GM19043 (cell line): Measurements from ENCODE around the gene PJA2.

Experiments
- ATAC-seq: cut with Tn5 transposase; IDR thresholded peaks from one replicate; pipeline ENCODE4 v1.9.1; 2021; ENCODE audit warnings: low read depth; ENCODE audit not compliant: unreplicated experiment

Gene PJA2

GRCh38 chr5:109408991-109409843, 557 bp downstream of the PJA2 start:
- ATAC-seq = peak; percentile 26

- no peak for ATAC-seq
Measured at GRCh38 chr5:109407913-109408312, 1.9 kb downstream of the PJA2 start.

GRCh38 chr5:109406719-109407118, 3.1 kb downstream of the PJA2 start:
- ATAC-seq = no peak

DNA sequence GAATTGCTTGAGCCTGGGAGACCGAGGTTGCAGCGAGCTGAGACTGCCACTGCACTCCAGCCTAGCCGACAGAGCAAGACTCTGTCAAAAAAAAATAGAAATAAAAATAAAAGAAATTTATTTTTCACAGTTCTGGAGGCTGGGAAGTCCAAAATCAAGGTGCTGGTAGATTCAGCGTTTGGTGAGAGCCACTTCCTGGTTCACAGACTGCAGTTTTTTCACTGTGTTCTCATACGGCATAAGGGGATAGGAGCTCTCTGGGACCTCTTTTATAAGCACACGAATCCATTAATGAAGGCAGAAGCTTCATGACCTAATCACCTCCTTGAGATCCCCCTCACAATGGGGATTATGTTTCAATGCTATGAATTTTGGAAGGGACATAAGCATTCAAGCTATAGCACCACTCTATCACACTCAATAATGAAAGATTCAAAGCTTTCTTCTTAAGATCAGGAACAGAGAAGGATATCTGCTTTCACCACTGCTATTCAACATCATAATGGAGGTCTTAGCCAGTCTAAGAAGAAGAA, 5.3 kb downstream of the PJA2 start:
- no peak for ATAC-seq

DNA sequence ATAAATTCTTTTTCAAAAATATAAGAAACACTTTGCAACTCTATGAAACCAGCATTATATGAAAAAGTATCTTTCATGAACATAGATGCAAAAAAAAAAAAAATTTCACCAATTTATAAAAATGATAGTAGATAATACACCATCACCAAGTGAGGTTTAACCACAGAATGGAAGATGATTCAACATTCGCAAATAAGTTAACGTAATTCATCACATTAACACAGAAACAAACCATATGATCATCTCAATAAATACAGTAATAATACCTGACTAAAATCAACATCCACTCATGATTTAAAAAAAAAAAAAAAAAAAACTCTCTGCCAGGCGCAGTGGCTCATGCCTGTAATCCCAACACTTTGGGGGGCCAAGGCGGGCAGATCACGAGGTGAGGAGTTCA, 6.3 kb downstream of the PJA2 start:
- no peak for ATAC-seq

GRCh38 chr5:109399092-109399759, 10.5 kb downstream of the PJA2 start:
- no peak for ATAC-seq

GRCh38 chr5:109396965-109397364, 12.8 kb downstream of the PJA2 start:
- no peak for ATAC-seq

- ATAC-seq = no peak
Measured at GRCh38 chr5:109394806-109395205, 15.0 kb downstream of the PJA2 start.

DNA sequence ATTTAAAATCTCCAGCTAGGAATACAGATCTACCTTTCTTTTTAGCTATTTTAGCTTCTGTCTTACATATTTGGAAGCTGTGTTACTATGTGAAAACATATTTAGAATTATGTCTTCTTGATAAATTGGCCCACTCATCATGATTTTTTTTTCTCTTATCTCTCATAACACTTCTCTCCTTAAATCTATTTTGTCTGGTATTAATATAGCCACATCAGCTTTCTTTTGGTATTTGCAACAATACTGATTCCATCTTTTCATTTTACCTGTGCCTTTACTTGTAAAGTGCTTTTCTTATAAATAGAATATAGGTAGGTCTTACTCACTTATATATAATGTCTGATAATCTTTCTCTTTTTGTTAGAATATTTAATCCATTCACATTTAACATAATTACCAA, 19.6 kb downstream of the PJA2 start:
- ATAC-seq = no peak

DNA sequence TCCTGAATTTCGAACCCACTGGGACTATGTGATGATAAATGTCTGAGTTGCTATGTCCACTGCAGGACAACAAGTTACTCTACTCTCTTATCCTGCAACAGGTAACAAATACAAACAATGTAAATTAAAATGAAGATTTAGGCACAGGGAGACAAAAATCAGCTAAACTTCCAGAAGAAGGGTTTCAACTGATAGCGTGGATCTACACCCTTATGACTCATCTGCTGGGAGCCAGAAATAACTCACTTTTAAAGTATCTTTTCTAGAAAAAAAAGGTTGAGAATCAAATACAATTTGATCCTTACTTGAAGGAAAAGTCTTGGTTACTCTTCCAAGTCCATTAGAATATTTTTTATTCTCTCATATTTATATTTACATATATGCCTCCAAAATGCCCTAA, 21.4 kb downstream of the PJA2 start:
- ATAC-seq = no peak

DNA sequence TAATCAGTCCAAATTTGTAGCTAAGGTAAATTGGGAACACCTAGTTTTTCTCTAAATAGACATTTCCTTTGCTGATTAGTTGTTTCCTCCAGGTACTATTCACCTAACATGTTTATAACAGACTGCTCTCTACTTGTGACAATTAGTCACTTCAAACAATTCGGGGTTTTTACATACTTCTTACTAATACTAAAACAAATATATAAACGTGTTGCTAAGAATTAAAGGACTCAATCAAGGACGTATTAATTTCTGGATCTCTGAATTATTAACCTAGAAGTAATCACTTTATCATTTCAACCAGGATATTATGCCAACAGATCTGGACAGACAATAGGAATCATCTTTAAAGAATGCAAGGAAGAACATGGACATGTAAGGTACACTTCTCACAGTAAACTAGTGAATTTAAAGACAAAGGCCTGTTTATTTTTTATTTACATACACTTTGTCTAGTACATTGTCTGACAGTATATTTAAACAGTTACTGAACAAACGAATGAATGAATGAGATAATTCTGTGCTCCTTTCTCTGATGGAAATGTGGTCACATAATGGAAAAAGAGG, 22.3 kb downstream of the PJA2 start:
- ATAC-seq = no peak

DNA sequence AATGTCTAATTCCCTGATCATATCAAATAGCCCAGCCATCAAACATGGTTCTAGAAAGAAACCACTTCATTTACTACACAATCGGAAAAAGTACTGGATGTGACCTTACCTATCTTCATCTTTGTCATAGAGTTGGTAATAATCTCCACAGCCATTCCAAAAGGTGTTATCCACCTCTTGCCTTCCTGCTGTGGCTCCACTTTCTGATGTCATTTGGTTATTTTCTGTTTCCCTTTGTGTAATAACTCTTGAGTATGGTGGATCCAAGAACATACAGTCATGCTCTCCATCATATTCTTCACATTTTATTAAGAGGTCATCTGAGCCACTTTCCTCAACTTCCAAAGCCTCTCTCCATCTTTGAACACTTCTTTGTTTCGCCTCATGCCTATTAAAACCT, 31.7 kb downstream of the PJA2 start:
- ATAC-seq = no peak

DNA sequence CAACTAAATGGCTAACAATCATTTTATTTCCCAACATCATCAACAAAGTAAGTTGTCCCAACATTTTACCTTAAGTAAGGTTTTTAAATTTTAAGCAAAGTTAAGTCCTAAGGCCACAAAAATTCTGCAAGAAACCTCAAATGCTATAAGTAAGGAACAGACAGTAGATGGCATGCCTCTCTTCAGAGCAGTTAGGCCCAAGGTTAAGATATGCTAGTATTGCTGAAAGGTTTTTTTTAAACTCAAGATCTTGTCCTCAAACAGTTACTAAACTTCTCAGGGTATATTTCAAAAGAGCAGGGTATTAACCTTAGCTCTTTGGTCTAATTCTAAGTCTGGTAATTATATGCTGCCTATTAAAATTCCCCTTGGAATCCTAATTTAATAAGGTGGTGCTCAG, 35.1 kb downstream of the PJA2 start:
- no peak for ATAC-seq

- no peak for ATAC-seq
Measured at GRCh38 chr5:109373932-109374331, 35.8 kb downstream of the PJA2 start.

DNA sequence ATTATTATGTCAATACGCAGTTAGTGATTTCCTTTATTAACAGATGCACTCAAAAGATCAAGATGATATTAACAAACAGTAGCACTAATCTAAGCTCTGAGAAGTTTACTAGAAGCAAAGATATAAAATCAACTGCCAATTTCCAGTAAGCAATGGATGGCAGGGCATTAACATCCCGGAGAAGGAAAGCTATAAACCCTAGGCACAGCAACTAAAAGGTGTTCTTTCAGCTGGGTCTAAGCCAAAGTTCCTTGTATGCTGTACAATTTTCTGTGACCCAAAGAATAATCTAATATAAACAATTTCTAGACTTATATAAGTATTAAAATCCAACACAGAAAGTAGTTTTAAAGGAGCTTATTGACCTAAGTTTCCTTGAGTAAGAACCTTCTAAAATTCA, 39.4 kb downstream of the PJA2 start:
- ATAC-seq = no peak

GRCh38 chr5:109365653-109366052, 44.1 kb downstream of the PJA2 start:
- no peak for ATAC-seq

DNA sequence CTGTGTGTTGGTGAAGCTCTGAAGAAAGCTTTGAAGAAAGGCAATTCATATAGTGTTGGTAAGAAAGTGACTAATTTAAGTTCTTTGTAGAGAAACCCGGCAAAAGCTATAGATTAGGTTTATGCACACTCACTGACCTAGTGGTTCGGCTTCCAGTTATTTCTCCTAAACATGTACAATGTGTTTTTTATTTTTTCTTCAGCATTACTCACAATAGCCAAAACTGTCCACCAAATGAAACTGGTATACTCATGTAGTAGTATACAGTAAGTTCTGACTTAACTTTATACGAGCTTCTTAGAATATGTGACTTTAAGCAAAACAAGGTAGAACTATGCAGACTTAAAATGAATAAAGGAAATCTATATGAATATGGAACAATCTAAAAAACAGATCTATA, 44.8 kb downstream of the PJA2 start:
- ATAC-seq = no peak

- ATAC-seq = no peak
Measured at GRCh38 chr5:109359642-109360041, 50.1 kb downstream of the PJA2 start.

DNA sequence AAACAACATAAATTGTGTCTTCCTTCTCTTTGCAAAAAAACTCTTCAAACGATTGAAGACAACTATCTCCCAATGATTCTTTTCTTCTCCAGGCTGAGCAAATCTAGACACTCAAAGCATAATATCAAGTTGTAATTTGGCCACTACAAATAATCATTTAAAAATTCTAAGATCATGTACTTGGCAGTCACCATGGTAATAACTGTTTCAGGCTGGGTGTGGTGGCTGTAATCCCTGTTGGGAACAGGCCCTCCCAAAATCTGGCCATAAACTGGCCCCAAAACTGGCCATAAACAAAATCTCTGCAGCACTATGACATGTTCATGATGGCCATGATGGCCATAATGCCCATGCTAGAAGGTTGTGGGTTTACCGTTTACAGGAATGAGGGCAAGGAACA, 52.0 kb downstream of the PJA2 start:
- ATAC-seq = no peak

- ATAC-seq = no peak
Measured at GRCh38 chr5:109354761-109355160, 55.0 kb downstream of the PJA2 start.

DNA sequence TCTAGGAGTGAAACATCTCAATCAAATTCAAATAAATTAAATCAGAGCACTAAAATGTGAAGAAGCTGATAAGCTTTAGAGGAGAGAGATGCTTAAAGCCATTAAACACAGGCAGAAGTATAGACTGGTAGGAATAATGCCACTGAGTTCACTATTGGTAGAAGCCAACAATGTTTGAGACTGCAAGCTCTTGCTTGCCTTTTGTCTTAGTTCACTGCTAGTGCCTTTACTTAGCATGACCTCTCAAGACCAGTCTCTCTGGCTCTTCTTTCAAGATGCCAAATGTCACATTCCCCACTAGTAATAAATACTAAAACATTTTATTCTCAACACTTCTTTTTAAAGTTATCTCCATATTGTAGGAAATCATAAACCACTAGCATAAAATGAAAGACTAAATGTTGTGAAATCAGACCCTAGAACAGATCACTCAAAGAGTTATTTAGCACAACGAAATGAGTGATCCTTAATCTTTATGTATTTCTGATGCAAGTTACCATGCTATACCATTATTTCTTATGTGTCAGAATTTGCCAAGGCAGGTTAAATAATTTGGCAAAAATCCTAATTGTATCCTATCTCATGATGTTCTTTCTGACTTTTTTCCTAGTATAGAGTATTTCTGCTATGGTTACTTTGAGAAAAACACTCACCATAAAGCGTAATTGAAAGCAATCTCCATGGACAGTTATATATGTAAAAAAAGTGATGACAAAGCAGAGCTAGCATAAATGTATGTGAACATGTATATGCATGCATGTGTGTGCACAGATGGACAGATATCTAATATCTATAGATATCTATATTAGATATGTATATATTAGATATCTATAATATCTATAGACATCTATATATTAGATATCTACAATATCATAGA, 57.5 kb downstream of the PJA2 start:
- ATAC-seq = no peak
